Neural cell (in vitro differentiated cells): ENCODE results near the gene NACA. TPM values are rescaled to one million over a fixed set of nuclear protein-coding genes. Genes with fewer than 3 reads are reported as not detected.

Source experiments
- H2AFZ ChIP-seq: fragments of 200-600, 300-800 bp; sonication (generic), shearing (Covaris generic); 2 replicates; pipeline ENCODE4 v1.6.0; 2014; ENCODE audit warnings: low read depth, mild to moderate bottlenecking, antibody characterized with exemption, low read length, moderate library complexity
- H3F3A ChIP-seq: fragments of 200-600 bp; shearing (Covaris generic); 2 replicates; pipeline ENCODE4 v1.6.1; 2016; ENCODE audit warnings: mild to moderate bottlenecking, moderate library complexity, mixed read lengths, antibody characterized with exemption, low read length; ENCODE audit not compliant: insufficient read depth, poor library complexity, severe bottlenecking
- H3K27ac ChIP-seq: fragments of 200-600, 300-800 bp; sonication (generic), shearing (Covaris generic); 2 replicates; pipeline ENCODE4 v1.5.1; 2014; ENCODE audit warnings: mild to moderate bottlenecking, low read length, moderate library complexity
- H3K27me3 ChIP-seq: fragments of 300-800, 200-600 bp; sonication (generic), shearing (Covaris generic); 2 replicates; pipeline ENCODE4 v1.6.0; 2014; ENCODE audit warnings: mild to moderate bottlenecking, low read depth, low read length, moderate library complexity; ENCODE audit not compliant: insufficient read depth
- H3K36me3 ChIP-seq: fragments of 300-800, 200-600 bp; sonication (generic), shearing (Covaris generic); 2 replicates; pipeline ENCODE4 v1.5.1; 2014; ENCODE audit warnings: mild to moderate bottlenecking, antibody characterized with exemption, low read length, moderate library complexity; ENCODE audit not compliant: insufficient read depth
- H3K4me2 ChIP-seq: fragments of 300-800, 200-600 bp; sonication (generic), shearing (Covaris generic); 2 replicates; pipeline ENCODE4 v1.6.0; 2014; ENCODE audit warnings: mild to moderate bottlenecking, low read length
- H3K4me3 ChIP-seq: fragments of 300-800, 200-600 bp; sonication (generic), shearing (Covaris generic); 2 replicates; pipeline ENCODE4 v1.5.1; 2014; ENCODE audit warnings: mild to moderate bottlenecking, low read length, moderate library complexity
- H3K79me2 ChIP-seq: fragments of 200-600 bp; shearing (Covaris generic); replicated peaks from 2 replicates; pipeline ENCODE4 v1.6.0; 2014; ENCODE audit warnings: mild to moderate bottlenecking, low read length, moderate library complexity; ENCODE audit not compliant: insufficient read depth
- H3K9ac ChIP-seq: fragments of 300-800, 200-600 bp; sonication (generic), shearing (Covaris generic); 2 replicates; pipeline ENCODE4 v1.6.1; 2016; ENCODE audit warnings: mild to moderate bottlenecking, low read length, mixed read lengths
- H3K9me2 ChIP-seq: fragments of 200-600 bp; shearing (Covaris generic); 2 replicates; pipeline ENCODE4 v1.6.1; 2016; ENCODE audit warnings: mild to moderate bottlenecking, low read length, mixed read lengths; ENCODE audit not compliant: insufficient read depth
- H3K9me3 ChIP-seq: fragments of 200-600, 300-800 bp; sonication (generic), shearing (Covaris generic); 2 replicates; pipeline ENCODE4 v1.6.1; 2016; ENCODE audit warnings: mild to moderate bottlenecking, mixed run types, low read length, moderate library complexity, mixed read lengths
- H4K20me1 ChIP-seq: fragments of 200-600 bp; shearing (Covaris generic); 2 replicates; pipeline ENCODE4 v1.6.1; 2016; ENCODE audit warnings: mild to moderate bottlenecking, mixed run types; ENCODE audit not compliant: insufficient read depth
- CTCF ChIP-seq: fragments of 450-650 bp; IDR thresholded peaks from 2 replicates; pipeline ENCODE4 v1.5.1; 2014; ENCODE audit warnings: antibody characterized with exemption, mild to moderate bottlenecking, moderate library complexity; ENCODE audit not compliant: poor library complexity, severe bottlenecking
- EP300 ChIP-seq: fragments of 450-650 bp; conservative IDR thresholded peaks from 2 replicates; pipeline ENCODE4 v1.6.1; 2014; ENCODE audit warnings: antibody characterized with exemption, mild to moderate bottlenecking, moderate library complexity; ENCODE audit not compliant: poor library complexity, severe bottlenecking
- EZH2 ChIP-seq: fragments of 200-600, 300-800 bp; shearing (Covaris generic), sonication (generic); IDR thresholded peaks from 2 replicates; pipeline ENCODE4 v1.6.1; 2014; ENCODE audit warnings: antibody characterized with exemption, low read length, borderline replicate concordance, mild to moderate bottlenecking; ENCODE audit not compliant: insufficient read depth, poor library complexity, severe bottlenecking
- MXI1 ChIP-seq: fragments of 450-650 bp; conservative IDR thresholded peaks from 2 replicates; pipeline ENCODE4 v1.6.1; 2014; ENCODE audit warnings: antibody characterized with exemption, mild to moderate bottlenecking; ENCODE audit not compliant: poor library complexity, severe bottlenecking
- POLR2AphosphoS5 ChIP-seq: IDR thresholded peaks from 2 replicates; pipeline ENCODE4 v1.6.1; 2012
- RAD21 ChIP-seq: fragments of 450-650 bp; conservative IDR thresholded peaks from 2 replicates; pipeline ENCODE4 v1.6.1; 2014; ENCODE audit warnings: antibody characterized with exemption, mild to moderate bottlenecking, moderate library complexity
- REST ChIP-seq: IDR thresholded peaks from 2 replicates; pipeline ENCODE4 v1.6.1; 2012; ENCODE audit warnings: borderline replicate concordance
- SMC3 ChIP-seq: fragments of 450-650 bp; conservative IDR thresholded peaks from 2 replicates; pipeline ENCODE4 v1.6.1; 2014; ENCODE audit warnings: antibody characterized with exemption, mild to moderate bottlenecking, moderate library complexity; ENCODE audit not compliant: poor library complexity
- TAF1 ChIP-seq: IDR thresholded peaks from 2 replicates; pipeline ENCODE4 v1.6.1; 2012; ENCODE audit warnings: low read depth
- polyA plus RNA-seq: library from polyadenylated mRNA; depleted of rRNA; stranded (reverse); fragments of >200 nt; gene quantifications from 2 replicates; pipeline ENCODE4 v1.2.3, GENCODE V29; 2014

NACA gene
- polyA plus RNA-seq, 1 donor from 2014 or later, result 1,797 TPM

GRCh38 chr12:56749853-56750252 is 24.8 kb upstream of the NACA start:
- no peaks in the 10 kb centered on the region for H3F3A ChIP-seq
- H3K9me2 ChIP-seq, result no peaks in the 10 kb centered on the region
- H3K36me3 ChIP-seq, result no peaks in the 10 kb centered on the region
- H3K4me2 ChIP-seq, result no peak overlapping the region
- H2AFZ ChIP-seq, result no peak overlapping the region
- TF ChIP-seq EZH2 (no peak), SMC3 (no peak), MXI1 (no peak), CTCF (no peak), RAD21 (no peak), REST (no peak), EP300 (no peak), POLR2AphosphoS5 (no peak), TAF1 (no peak)
- H3K27me3 ChIP-seq, result no peaks in the 10 kb centered on the region
- H3K27ac ChIP-seq, result no peak overlapping the region
- H3K79me2 ChIP-seq, result no peaks in the 10 kb centered on the region
- no peak overlapping the region for H3K4me3 ChIP-seq
- H4K20me1 ChIP-seq, result no peaks in the 10 kb centered on the region
- no peaks in the 10 kb centered on the region for H3K9me3 ChIP-seq
- no peak overlapping the region for H3K9ac ChIP-seq

- no peak overlapping the region for H3K4me3 ChIP-seq
- H3K4me2 ChIP-seq, result no peak overlapping the region
- H3K27me3 ChIP-seq, result no peaks in the 10 kb centered on the region
- no peaks in the 10 kb centered on the region for H3K9me2 ChIP-seq
- H2AFZ ChIP-seq, result no peak overlapping the region
- H3K79me2 ChIP-seq, result no peaks in the 10 kb centered on the region
- H3K9ac ChIP-seq, result no peak overlapping the region
- H4K20me1 ChIP-seq, result no peaks in the 10 kb centered on the region
- H3K36me3 ChIP-seq, result no peaks in the 10 kb centered on the region
- no peak overlapping the region for H3K27ac ChIP-seq
- TF ChIP-seq POLR2AphosphoS5, result no peak
- TF ChIP-seq EZH2, result no peak
- TF ChIP-seq RAD21, result no peak
- TF ChIP-seq EP300, result no peak
- TF ChIP-seq REST, result no peak
- no peak for TF ChIP-seq MXI1
- TF ChIP-seq TAF1, result no peak
- no peak for TF ChIP-seq SMC3
- TF ChIP-seq CTCF, result no peak
- H3F3A ChIP-seq, result no peaks in the 10 kb centered on the region
- H3K9me3 ChIP-seq, result no peaks in the 10 kb centered on the region
These were observed 24.3 kb upstream of the NACA start for GRCh38 chr12:56749359-56749758.
